ENCODE results near the gene ENOX1. TPM values are rescaled to one million over a fixed set of nuclear protein-coding genes. Genes with fewer than 3 reads are reported as not detected.
"Not testable (repeated sequence)": the region's sequence is repeated elsewhere in the genome, so short reads cannot be mapped to it uniquely, and the experiment has no call there.

Gene ENOX1
- total RNA-seq, 1 donor from 2014 or later: 19.3 TPM

DNA sequence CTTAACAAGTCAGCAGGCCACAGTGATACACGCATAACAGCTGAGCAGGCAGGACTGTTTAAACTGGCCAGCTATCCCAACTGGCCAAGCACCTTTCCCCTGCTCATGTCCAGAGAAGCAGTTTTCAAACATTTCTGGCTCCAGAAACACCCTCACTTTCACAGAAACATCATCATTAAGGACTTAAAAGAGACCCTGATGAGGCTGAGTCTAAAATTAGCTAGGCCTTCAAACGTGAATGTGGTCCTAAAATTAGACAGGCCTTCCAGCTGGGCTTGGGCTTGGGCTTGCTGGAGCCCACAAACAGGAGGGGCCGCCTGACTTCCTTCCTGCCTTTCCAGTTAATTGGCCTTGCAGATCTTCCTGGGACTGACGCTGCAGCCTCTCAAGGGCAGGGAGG is 429.2 kb downstream of the ENOX1 start:
- no peak for DNase-seq (ENCODE audit: low spot score)

DNA sequence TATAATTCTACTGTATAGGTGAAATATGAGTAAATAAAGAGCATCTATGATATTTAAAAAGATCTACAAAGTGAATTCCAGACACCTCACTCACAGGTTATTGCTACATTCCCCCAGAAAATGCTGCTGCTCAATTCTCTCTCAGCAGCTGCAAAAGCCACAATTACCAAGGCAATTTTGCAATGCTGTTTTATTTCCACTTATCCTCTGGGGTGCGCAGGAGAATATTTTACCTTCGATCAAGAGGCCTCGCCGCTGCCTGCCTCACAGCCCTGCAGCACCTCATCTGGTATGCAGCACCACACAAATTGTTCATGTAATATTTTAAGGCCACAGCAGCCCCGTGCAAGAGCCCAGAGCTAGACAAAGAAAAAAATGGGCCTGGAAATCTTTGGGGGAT is 430.2 kb downstream of the ENOX1 start:
- peak; percentile 65 for DNase-seq (ENCODE audit: low spot score)

DNA sequence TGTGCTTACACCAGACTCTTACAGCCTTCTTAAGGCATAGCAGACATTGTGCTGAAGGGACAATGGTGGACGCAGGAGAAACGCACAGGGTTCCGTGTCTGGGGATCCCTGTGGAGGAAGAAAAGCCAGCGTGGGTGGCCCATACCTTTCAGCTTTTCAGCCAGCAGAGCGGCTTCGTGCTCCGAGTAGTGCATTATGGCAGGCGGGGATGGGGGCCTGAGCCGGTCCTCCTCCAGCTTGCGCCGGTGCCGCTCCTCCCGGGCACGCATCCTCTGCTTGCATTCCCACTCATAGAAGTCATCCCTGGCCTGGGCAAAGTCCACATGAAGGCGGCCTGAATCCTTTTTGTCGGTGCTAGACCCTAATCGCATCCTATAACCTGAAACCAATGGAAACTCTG is 431.0 kb downstream of the ENOX1 start:
- no peak for DNase-seq (ENCODE audit: low spot score)

DNA sequence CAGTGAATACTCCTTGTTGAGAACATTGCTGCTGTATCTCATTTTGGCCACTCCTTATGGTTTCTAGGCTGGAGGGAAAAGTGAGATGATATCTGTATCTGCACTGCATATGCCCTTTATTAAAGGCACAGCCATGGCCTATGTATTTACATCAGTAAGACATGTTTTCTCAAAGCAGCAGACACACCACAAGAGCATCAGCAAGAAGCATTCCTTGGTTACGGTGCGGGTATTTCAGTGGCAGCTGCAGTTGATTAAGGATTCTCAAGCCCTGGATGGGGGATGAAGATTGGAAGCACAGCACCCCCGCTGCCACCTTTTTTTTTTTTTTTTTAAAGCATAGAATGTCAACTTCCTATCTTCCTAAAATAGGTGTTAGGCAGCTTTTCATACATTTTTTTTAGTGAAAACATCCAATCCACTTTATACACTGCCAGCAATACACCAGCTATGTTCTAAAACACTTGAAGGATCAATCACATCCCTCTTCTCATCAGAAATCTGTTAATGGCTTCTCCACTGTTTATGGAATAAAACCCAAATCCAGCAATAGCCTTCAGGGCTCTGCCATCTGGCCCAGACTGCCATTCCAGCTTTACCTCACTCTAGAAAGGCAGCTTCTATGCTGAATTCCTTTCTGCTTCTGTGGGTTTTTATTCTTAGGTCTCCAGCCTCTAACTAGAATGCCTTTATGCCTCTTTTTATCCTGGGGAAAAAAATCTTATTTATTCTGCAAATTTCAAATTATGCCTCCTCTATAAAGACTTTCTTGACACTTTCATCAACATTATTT is 432.4 kb downstream of the ENOX1 start:
- no peak for DNase-seq (ENCODE audit: low spot score)

DNA sequence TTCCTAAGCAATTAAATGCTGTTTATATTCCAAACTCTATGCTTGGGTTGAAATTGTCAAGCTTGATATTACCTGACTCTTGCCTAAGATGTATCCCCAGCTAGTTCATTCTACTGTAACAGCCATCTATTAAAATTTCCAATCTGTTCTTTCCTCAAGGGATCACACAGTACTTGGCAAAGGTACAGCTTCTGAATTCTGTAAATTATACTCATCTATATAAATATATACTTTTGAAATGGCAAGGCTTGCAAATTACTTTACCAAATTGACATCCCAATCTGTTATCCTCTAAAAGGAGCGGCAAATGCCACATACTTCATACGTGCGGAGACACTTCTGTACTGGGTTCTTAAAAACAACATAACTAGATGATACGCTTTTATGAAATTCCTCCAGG is 433.1 kb downstream of the ENOX1 start:
- no peak for DNase-seq (ENCODE audit: low spot score)

DNA sequence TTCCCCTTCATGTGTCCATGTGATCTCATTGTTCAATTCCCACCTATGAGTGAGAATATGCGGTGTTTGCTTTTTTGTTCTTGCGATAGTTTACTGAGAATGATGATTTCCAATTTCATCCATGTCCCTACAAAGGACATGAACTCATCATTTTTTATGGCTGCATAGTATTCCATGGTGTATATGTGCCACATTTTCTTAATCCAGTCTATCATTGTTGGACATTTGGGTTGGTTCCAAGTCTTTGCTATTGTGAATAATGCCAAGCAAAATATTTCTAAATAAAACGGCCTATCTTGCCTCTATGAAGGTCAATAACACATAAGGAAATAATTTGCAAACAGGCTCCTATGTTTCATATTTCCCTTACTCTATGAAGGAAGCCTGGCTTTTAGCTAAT is 435.2 kb downstream of the ENOX1 start:
- not testable (repeated sequence) for DNase-seq (ENCODE audit: low spot score)

DNA sequence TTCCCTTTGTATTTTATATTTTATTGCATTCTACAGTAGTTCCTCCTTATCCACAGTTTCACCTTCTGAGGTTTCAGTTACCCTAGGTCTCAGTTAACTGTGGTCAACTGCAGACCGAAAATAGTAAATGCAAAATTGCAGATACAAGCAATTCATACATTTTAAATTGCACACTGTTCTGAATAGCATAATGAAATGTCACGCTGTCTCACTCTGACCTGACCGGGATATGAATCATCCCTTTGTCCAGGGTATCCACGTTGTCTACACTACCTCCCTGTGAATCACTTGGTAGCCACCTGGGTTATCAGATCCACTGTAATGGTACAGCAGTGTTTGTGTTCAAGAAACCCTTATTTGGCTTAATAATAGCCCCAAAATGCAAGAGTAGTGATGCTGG is 438.4 kb downstream of the ENOX1 start:
- DNase-seq (ENCODE audit: low spot score): no peak

DNA sequence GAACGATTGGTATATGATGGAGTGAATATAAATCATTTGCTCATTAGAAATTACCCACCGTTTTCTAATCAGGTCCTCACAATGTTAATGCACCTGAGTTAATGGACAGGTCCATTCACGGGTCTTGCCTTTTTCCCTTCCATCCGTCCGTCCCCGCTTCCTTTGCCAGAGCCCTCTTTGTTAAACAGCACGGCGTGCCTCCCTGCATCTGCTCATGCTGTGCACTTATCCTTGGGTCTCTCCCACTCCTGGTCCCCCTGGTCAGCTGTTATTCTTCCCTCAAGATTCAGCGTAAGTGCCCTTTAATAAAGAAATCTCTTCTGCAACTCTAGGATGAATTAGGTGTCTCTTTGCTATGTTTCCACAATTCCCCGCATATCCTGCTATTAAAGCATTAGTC is 438.9 kb downstream of the ENOX1 start:
- DNase-seq (ENCODE audit: low spot score): no peak

DNA sequence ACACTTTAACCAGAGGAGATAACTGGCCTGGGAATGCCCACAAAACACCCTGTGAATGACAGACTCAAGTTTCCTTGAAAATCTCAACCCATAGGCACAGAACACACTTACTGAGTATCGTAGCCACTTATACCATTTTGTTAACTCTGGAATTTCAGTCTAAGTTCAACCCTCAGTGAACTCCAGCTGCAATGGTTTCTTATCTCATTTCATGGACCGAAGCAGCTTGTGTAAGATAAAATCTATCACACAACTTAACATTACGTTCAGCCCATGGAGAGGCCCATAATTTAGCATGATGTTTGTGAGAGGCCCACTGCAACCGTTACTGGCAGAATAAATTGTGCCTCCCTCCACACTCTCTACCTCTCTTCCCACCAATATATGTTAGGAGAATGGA is 440.3 kb downstream of the ENOX1 start:
- peak; percentile 79 for DNase-seq (ENCODE audit: low spot score)

DNA sequence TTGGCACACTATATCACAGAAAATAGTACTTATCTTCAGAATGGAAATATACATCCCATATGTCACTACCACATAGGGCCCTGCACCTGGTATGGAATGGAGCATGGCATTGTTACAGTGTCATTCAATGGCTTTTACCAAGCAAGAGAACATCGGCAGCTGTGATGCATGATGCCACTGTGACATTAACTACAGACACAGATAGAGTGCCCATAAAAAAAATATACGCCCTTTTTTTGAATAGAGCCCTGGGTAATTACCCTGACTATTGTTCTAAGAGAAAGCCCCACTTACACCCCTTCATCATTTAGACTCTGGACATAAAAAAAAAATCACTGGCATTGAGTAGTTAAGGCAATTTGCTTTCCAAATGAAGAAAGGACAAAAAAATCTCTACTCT is 443.1 kb downstream of the ENOX1 start:
- no peak for DNase-seq (ENCODE audit: low spot score)

DNA sequence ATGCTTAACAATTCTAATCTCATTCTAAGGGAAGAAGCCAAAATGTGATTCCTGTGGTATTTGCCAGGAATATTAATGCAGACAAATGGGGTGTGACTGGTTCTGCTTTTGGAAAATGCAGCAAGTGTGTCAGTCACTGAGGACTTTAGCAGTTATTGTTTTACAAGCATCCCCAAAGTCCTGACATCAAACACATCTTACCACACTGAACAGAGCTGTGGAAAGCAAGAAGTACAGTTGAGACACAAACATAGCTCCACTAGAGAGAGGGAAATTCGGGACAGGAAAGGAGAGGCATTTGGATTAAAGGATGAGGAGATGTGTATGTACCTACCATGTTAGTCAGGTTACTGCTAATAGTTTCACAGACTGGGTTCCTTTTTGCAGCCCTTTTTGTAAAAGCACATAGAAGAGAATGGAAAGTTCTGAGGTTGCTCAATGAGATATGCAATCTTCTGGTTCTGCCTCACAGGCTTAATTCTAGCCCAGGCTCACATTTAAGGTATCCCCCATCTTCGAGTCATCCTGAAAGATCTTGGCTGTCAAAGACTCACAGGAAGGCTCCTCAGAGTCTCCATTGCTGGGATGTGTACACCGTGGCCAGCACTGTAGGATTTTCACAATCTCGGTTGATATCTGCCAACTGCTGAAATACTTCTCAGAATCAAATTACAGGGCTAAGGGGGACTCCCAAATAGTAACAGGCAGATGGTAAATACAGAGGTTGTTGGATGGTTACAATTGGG is 446.8 kb downstream of the ENOX1 start:
- no peak for DNase-seq (ENCODE audit: low spot score)

DNA sequence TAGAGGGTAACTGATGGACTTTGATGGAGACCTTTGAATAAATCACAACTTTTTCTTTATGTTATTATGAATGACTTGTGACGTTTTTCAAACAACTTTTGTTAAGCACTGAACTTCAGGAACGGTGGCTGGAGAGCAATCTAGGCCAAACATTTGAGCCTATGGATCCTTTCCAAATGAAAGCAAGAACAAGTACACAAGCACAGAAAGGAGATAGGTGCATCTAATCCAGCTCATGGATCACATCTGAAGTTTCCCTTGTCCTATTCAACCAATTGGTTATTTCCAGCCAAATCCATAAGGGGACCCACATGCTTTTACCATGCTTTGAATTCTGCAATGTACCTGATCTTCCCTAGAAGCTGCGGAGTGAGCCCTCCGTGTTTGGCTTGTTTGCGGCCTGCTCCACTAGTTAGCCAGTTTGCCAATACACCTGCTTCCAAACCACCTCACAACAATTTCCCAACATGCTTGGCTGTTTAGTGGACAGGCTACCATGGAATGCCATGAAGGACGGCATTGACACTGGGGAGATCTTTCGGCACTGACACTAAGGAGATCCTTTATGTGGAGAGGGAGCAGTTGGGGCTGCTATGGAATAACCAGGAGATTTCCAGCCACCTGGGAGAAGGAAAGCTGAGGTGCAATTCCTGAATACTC is 447.5 kb downstream of the ENOX1 start:
- no peak for DNase-seq (ENCODE audit: low spot score)

DNA sequence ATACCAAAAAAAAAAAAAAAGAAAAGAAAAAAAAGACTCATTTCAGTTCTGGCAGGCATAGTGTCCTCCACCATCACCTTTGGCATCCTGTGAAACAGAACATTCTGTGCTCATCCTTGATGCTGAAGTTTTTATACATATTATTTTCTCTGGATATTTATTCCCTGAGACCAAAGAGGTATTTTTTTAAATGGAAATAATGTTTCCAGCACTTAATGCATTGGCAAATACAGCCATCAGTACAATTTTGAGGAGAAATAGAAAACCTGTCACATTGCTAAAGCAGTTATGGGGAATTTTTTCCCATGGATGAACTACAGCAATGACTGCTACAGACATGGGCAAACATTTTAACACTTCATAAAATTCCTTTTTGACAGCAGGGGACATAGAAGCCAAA is 451.0 kb downstream of the ENOX1 start:
- DNase-seq (ENCODE audit: low spot score): no peak

DNA sequence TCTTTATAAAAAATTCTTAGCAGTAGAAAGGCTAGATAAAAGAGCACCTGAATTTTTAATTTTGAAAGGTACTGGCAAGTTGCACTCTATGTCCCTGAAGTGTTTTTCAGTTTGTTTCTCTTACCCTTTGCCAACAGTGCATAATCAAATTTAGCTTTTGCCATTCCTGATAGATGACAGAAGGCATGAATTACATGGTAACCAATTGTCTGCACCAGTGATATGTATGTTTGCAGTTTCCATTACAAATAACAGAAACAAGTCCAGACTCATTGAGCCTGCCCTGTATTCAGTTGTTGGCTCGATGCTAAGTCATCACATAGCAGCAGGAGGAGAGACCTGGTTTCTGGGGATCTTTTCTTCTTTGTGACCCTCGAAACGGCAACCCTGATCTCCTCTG is 453.6 kb downstream of the ENOX1 start:
- no peak for DNase-seq (ENCODE audit: low spot score)

DNA sequence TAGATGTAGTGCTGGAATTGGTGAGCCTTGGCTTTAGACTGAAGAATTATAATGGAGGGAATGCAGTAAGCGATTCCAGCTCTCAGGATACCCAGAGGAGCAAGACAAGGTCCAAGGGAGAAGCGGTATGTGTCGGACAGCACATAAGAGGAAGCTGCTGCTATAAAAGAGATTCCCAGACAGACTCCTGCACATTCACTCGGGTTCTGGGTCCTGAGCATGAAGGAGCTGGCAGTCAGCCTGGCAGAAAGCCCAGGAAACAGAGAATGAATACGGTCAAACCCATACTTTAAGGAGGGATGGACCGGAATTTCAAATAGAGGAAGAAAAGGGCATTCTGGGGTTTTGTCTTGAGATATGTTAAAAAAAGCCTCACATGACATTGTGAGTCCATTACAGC is 455.1 kb downstream of the ENOX1 start:
- DNase-seq (ENCODE audit: low spot score): peak; percentile 91

DNA sequence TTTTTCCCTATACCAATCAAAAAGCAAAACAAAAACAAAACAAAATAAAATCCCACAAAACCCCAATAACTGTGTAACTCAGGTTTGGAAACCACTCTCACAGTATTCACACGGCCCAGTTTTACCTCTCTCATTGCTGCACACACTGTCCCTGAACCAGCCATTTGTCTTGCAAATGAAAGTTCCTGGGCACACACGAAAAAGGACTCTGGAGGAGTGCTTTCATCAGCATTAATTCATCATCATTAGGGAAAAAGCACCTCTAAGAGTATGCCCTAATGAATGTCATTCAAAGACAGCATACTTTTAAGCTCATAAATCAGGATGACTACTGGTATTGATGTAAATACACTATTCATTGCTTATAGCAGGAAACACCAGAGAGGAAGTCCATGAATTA is 457.1 kb downstream of the ENOX1 start:
- no peak for DNase-seq (ENCODE audit: low spot score)

DNA sequence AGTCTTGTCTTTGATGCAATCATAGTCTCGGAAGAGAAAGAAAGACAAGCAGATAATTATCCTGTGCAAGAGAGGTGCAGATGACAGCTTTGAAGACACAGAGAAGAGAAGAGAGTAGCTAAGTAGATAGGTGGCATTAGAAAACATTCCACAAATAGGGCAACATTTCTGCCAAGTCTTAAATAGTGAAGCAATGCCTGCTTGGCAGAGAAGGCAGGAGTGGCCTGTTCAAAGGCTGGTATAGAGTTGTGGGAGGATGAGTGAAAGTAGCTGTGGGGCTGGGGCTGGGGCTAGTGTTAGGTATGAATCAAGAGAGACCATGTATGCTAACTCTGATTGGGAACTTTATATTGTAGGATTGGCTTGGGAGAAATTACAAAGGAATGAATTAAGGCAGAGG is 457.9 kb downstream of the ENOX1 start:
- no peak for DNase-seq (ENCODE audit: low spot score)

DNA sequence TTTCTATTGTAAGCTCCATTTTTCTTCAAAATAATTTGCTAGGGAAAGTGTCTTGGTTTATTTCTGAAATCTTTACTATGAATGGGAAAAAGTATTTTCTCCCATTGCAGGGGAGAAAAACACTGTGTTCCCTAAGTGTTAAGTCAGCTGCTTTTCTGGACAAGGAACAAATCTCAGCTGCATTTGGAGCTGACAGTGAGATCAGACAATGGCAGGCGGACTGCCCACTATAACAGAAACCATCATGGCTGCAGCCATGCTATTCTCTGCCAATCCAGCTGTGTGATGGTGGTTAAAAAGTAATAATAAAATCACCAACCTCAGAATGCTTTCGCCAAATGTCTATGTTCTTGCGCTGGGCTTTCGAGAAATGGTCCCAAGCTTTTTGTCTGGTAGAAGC is 460.7 kb downstream of the ENOX1 start:
- DNase-seq (ENCODE audit: low spot score): no peak

DNA sequence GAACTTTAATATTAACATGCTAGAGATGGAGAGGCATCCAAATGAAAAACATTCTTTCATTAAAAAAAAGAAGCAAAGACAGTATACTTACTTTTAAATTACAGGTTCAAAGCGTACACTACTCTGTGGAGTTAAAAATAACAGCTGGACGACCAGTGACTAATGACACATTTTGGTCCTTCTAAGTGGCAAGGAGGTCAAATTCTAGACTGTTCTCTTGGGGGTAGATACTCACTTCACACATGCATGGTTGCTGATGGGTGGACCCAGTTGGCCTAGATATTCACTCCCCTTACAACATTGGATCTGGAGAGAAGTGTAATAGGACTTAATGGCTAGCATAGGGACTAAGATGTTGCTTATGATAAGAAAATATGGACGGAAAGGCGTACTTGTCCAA is 461.1 kb downstream of the ENOX1 start:
- no peak for DNase-seq (ENCODE audit: low spot score)

DNA sequence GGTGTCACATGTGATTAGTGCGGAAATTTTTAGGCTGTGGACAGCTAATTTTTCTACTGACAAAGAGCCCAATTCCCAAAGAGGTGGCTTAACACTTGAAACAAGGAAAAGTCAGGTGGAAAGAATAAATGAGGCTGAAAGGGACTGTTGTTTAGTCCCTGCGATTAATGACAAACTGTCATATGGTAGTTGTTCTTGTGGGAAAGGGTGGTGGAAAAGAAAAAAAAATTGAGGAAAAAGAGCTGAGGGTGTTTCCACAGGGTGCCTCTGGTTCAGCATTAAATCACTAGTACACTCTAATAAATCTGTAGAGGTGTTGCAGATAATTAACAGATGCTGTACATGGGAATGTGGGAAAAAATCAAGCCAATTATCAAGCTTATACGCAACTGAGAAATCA is 462.6 kb downstream of the ENOX1 start:
- DNase-seq (ENCODE audit: low spot score): no peak

DNA sequence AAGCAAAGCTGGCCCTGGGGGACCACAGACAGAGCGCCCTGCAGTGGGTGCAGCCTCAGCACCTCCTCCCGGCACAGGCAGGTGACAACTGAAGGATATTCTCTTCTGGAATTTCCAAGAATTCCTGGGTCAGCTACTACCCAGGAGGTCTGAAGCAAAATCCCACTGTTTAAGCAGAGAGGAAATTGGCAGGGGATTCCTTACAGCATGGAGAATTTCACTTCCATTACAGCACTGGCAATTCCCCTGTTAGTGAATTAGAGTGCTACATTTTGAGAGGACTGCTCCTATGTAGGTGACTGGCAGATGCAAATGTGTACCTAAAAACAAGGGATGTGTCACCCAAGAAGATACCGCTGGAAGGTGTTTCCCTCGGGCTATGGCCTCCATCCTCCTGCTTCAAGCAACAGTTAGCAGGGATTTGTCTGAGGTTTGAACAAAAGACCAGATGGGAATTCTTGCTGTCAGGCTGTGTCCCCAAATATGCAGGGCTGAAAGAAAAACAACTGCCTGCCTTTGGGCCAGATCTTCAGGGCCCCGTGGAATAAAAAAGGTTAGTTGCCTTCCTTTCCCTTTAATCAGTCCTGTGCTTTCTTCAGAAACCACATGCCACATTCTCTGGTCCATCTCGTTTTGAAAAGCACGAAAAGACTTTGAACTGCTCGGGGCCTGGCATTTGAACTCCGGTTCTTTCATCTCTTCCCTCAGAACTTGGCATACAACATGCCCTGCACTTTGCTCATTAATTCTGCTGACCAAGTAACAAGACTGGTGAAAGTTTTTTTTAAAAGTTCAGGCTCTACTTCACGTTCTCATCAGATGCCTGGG is 466.9 kb downstream of the ENOX1 start:
- DNase-seq (ENCODE audit: low spot score): no peak

DNA sequence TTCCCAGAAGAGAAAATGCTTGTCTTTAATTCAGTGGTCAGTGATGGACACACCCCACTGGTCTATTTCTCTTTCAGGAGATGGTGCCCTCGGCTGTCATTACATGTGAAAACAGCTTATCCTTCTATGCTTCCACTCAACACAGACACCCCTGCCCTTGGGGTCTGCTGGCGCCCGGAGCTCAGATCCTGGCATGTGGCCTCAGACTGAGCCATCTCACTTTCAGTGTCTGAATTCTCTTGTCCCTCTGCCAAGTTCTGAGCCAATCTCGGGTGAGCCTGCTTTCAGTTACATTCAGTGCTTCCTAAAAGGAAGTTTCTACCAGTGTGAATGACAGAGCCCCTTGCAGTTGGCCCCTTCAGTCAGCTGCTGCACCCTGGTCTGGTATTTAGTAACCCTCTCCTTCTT is 469.8 kb downstream of the ENOX1 start:
- peak; percentile 92 for DNase-seq (ENCODE audit: low spot score)
